Osteocyte (in vitro differentiated cells): ENCODE results near the gene CNST. TPM values are rescaled to one million over a fixed set of nuclear protein-coding genes. Genes with fewer than 3 reads are reported as not detected.

Source experiments
- DNase-seq: peaks from one replicate; pipeline ENCODE4 v3.0.0; 2021; ENCODE audit warnings: mixed read lengths; ENCODE audit not compliant: unreplicated experiment; ENCODE audit errors: extremely low spot score
- H3K27ac Mint-ChIP-seq: one replicate; pipeline ENCODE4 v1.8.0; 2021; ENCODE audit warnings: mild to moderate bottlenecking, mixed read lengths; ENCODE audit not compliant: unreplicated experiment
- H3K27me3 Mint-ChIP-seq: one replicate; pipeline ENCODE4 v1.8.0; 2021; ENCODE audit warnings: mixed read lengths; ENCODE audit not compliant: unreplicated experiment
- H3K36me3 Mint-ChIP-seq: one replicate; pipeline ENCODE4 v1.8.0; 2021; ENCODE audit warnings: mixed read lengths; ENCODE audit not compliant: unreplicated experiment
- H3K4me1 Mint-ChIP-seq: one replicate; pipeline ENCODE4 v1.8.0; 2021; ENCODE audit warnings: mixed read lengths; ENCODE audit not compliant: unreplicated experiment
- H3K4me3 Mint-ChIP-seq: one replicate; pipeline ENCODE4 v1.8.0; 2021; ENCODE audit warnings: mild to moderate bottlenecking, moderate library complexity, mixed read lengths; ENCODE audit not compliant: unreplicated experiment
- H3K9me3 Mint-ChIP-seq: one replicate; pipeline ENCODE4 v1.8.0; 2021; ENCODE audit warnings: mixed read lengths; ENCODE audit not compliant: unreplicated experiment
- total RNA-seq: library from RNA; stranded (reverse); gene quantifications from 2 replicates; pipeline ENCODE4 v1.2.1, GENCODE V29; 2021
- TF ChIP-seq, protein P1 (sequence below): fragments of 200-600 bp; sonication (generic); IDR thresholded peaks from 2 replicates; pipeline ENCODE4 v1.5.0; 2021; ENCODE audit warnings: antibody characterized with exemption, mild to moderate bottlenecking, moderate library complexity

The CNST gene
- total RNA-seq, 1 donor from 2014 or later, result 26.8 TPM

DNA sequence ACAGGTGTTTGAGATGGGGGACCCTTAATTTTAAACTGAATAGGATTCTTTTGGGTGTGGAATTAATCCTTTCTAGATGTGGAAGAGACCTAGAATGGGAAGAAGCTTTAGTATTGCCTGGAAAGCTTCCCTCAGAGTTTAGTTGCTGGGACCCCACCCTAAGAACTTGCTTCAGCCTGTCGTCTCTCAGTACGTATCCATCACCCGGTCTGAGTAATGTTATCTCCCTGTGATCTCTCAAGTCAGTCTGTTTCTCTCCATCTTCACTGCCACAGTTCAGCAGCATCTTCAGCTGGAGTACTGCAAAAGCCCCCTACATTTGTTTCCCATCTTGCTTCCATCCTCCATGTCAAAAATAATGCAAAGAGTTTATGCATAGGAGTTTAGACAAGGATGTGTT is 28.9 kb downstream of the CNST start:
- Mint-ChIP-seq H3K4me1 (peaks cover 64% of the 10 kb centered on the region), H3K4me3 (no peak overlapping the region), H3K27me3 (no peaks in the 10 kb centered on the region), H3K27ac (peak overlapping the region; percentile 89), H3K36me3 (peaks cover 22% of the 10 kb centered on the region), H3K9me3 (no peaks in the 10 kb centered on the region)
- no peak for DNase-seq
- TF ChIP-seq, protein P1, sequence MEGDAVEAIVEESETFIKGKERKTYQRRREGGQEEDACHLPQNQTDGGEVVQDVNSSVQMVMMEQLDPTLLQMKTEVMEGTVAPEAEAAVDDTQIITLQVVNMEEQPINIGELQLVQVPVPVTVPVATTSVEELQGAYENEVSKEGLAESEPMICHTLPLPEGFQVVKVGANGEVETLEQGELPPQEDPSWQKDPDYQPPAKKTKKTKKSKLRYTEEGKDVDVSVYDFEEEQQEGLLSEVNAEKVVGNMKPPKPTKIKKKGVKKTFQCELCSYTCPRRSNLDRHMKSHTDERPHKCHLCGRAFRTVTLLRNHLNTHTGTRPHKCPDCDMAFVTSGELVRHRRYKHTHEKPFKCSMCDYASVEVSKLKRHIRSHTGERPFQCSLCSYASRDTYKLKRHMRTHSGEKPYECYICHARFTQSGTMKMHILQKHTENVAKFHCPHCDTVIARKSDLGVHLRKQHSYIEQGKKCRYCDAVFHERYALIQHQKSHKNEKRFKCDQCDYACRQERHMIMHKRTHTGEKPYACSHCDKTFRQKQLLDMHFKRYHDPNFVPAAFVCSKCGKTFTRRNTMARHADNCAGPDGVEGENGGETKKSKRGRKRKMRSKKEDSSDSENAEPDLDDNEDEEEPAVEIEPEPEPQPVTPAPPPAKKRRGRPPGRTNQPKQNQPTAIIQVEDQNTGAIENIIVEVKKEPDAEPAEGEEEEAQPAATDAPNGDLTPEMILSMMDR, result no peak

DNA sequence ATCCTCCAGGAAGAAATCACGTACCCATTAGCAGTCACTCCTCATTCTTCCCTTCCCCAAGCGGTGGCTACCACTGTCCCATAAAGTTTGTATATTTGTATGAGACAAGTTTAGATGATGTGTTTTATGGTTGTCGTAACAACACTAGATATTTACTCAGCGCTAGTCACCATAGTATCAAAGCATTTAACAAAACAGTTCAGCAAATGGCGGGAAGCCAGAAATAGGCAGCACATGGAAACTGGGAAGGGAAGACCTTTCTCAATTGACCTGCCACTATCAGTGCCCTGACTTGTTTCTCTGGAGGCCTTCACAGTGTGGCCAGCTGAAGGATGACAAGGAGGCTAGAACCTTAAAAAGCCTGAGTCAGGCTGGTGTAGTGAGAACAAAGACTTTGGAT is 31.1 kb downstream of the CNST start:
- H3K4me3 Mint-ChIP-seq, result no peak overlapping the region
- peak overlapping the region; percentile 84 for H3K27ac Mint-ChIP-seq
- no peaks in the 10 kb centered on the region for H3K9me3 Mint-ChIP-seq
- no peaks in the 10 kb centered on the region for H3K27me3 Mint-ChIP-seq
- peaks cover 18% of the 10 kb centered on the region for H3K36me3 Mint-ChIP-seq
- H3K4me1 Mint-ChIP-seq, result peaks cover 46% of the 10 kb centered on the region
- TF ChIP-seq, protein P1, result no peak
- no peak for DNase-seq

DNA sequence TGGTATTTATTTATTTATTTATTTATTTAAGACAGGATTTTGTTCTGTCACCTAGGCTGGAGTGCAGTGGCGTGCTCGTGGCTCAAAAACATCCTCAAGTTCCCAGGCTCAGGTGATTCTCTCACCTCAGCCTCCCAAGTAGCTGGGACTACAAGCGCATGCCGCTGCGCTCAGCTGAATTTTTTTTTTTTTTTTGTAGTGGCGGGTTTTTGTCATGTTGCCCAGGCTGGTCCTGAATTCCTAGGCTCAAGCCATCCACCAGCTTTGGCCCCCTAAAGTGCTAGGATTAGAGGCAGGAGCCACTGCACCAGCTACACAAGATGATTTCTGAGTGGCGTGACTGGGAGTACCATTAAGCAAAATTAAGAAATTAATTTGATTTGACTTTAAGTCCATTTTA is 31.7 kb downstream of the CNST start:
- Mint-ChIP-seq H3K27me3 (no peaks in the 10 kb centered on the region), H3K4me3 (no peak overlapping the region), H3K27ac (no peak overlapping the region), H3K36me3 (peaks cover 23% of the 10 kb centered on the region), H3K4me1 (peaks cover 41% of the 10 kb centered on the region), H3K9me3 (peaks cover 4% of the 10 kb centered on the region)
- TF ChIP-seq, protein P1, result no peak
- no peak for DNase-seq

DNA sequence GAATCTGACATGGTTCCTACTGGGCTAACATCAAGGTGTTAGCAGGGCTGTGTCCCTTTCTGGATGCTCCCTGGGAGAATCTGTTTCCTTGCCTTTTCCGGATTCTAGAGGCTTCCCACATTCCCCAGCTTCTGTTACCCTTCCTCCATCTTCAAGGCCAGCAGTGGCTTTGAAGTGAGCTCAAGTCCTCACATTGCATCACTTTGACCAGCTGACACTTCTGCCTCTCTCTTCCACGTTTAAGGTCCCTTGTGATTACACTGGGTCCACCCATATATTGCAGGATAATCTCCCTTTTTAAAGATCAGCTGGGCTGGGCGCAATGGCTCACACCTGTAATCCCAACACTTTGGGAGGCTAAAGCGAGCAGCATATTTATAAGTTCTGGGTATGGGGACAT is 33.1 kb downstream of the CNST start:
- DNase-seq, result no peak
- Mint-ChIP-seq H3K36me3 (peaks cover 27% of the 10 kb centered on the region), H3K27ac (no peak overlapping the region), H3K27me3 (no peaks in the 10 kb centered on the region), H3K9me3 (peaks cover 10% of the 10 kb centered on the region), H3K4me1 (peaks cover 32% of the 10 kb centered on the region), H3K4me3 (no peak overlapping the region)
- TF ChIP-seq, protein P1, result no peak

DNA sequence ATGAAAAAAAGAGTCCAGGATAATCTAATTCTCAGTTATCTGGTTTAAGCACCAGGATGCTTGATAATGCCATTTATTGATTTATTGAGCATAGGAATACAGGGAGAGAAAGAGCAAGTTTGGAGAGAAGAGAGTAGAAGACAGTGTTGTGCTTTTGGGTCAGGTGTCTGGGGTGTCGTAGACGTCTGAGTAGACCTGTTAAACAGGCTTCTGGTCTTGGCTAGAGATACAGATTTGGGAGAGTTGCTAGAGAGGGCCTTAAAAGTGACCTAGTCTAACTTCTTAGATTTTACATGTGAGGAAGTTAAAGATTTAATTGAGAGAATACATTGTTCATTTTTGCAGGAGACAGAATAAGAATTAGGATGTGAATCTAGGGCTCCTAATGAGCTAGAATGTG is 34.3 kb downstream of the CNST start:
- DNase-seq, result no peak
- Mint-ChIP-seq H3K4me1 (peaks cover 21% of the 10 kb centered on the region), H3K9me3 (peaks cover 10% of the 10 kb centered on the region), H3K36me3 (peaks cover 27% of the 10 kb centered on the region), H3K4me3 (no peak overlapping the region), H3K27ac (no peak overlapping the region), H3K27me3 (no peaks in the 10 kb centered on the region)
- TF ChIP-seq, protein P1, result no peak
